Smooth muscle cell (in vitro differentiated cells): ENCODE data around the gene ETV3. TPM values are rescaled to one million over a fixed set of nuclear protein-coding genes. Genes with fewer than 3 reads are reported as not detected.
"Not testable (repeated sequence)": the region's sequence is repeated elsewhere in the genome, so short reads cannot be mapped to it uniquely, and the experiment has no call there.

ENCODE experiments used
- DNase-seq: peaks from one replicate; lab custom pipeline; 2025; ENCODE audit not compliant: unreplicated experiment; lab: John Stamatoyannopoulos, UW
- H2AFZ ChIP-seq: fragments of 200-600 bp; sonication (generic); 2 replicates; pipeline ENCODE4 v1.6.0; 2016; ENCODE audit warnings: antibody characterized with exemption, low read depth, mild to moderate bottlenecking
- H3F3A ChIP-seq: fragments of 200-600 bp; sonication (generic); 2 replicates; pipeline ENCODE4 v1.6.0; 2017; ENCODE audit warnings: antibody characterized with exemption, low read depth
- H3K27ac ChIP-seq: fragments of 200-600 bp; sonication (generic); 2 replicates; pipeline ENCODE4 v1.5.1; 2016; ENCODE audit warnings: low read depth, mild to moderate bottlenecking
- H3K27me3 ChIP-seq: fragments of 200-600 bp; sonication (generic); 2 replicates; pipeline ENCODE4 v1.6.1; 2016; ENCODE audit warnings: low read depth, mild to moderate bottlenecking
- H3K36me3 ChIP-seq: fragments of 200-600 bp; sonication (generic); 2 replicates; pipeline ENCODE4 v1.5.1; 2016; ENCODE audit warnings: low read depth
- H3K4me1 ChIP-seq: fragments of 200-600 bp; sonication (generic); 2 replicates; pipeline ENCODE4 v1.5.1; 2016; ENCODE audit warnings: low read depth
- H3K4me2 ChIP-seq: fragments of 200-600 bp; sonication (generic); 2 replicates; pipeline ENCODE4 v1.6.0; 2016; ENCODE audit warnings: mild to moderate bottlenecking
- H3K4me3 ChIP-seq: fragments of 200-600 bp; sonication (generic); 2 replicates; pipeline ENCODE4 v1.5.1; 2016; ENCODE audit warnings: mild to moderate bottlenecking
- H3K79me2 ChIP-seq: fragments of 200-600 bp; sonication (generic); 2 replicates; pipeline ENCODE4 v1.6.0; 2016; ENCODE audit warnings: low read depth, mild to moderate bottlenecking
- H3K9ac ChIP-seq: fragments of 200-600 bp; sonication (generic); 2 replicates; pipeline ENCODE4 v1.6.0; 2016; ENCODE audit warnings: low read depth
- H3K9me3 ChIP-seq: fragments of 200-600 bp; sonication (generic); replicated peaks from 2 replicates; pipeline ENCODE4 v1.5.1; 2016; ENCODE audit warnings: low read depth
- H4K20me1 ChIP-seq: fragments of 200-600 bp; sonication (generic); 2 replicates; pipeline ENCODE4 v1.6.0; 2016; ENCODE audit warnings: low read depth
- CTCF ChIP-seq: fragments of 200-600 bp; sonication (generic); IDR thresholded peaks from 2 replicates; pipeline ENCODE4 v1.5.1; 2017; ENCODE audit warnings: borderline replicate concordance, mild to moderate bottlenecking, antibody characterized with exemption; ENCODE audit not compliant: insufficient read depth, poor library complexity, severe bottlenecking
- WGBS: methylation state at CpG from one replicate; pipeline ENCODE4 v1.1.7; 2016; ENCODE audit warnings: low lambda C conversion rate; 5-methylcytosine and 5-hydroxymethylcytosine counted together
- polyA plus RNA-seq: library from polyadenylated mRNA; unstranded; fragments of >200 nt; fragmentation: Nextera tagmentation; extraction: Ambion mirVana; gene quantifications from 2 replicates; pipeline ENCODE4 v1.2.1, GENCODE V29; 2016
- total RNA-seq: library from RNA; depleted of rRNA; stranded (reverse); fragments of >200 nt; gene quantifications from 2 replicates; pipeline ENCODE4 v1.2.3, GENCODE V29; 2014

ETV3 gene
- total and polyA plus RNA-seq, 2 experiments from 2014 or later: 11.4 to 33.2 TPM

GRCh38 chr1:157176591-157177121 is 38.5 kb upstream of the ETV3 start:
- Histone ChIP-seq H3K9ac (no peak overlapping the region), H3K36me3 (no peaks in the 10 kb centered on the region), H3K4me1 (no peaks in the 10 kb centered on the region), H3F3A (no peaks in the 10 kb centered on the region), H3K79me2 (no peaks in the 10 kb centered on the region), H3K27ac (no peak overlapping the region), H3K9me3 (no peaks in the 10 kb centered on the region), H3K4me2 (no peak overlapping the region), H3K4me3 (no peak overlapping the region), H4K20me1 (no peaks in the 10 kb centered on the region), H2AFZ (no peak overlapping the region), H3K27me3 (no peaks in the 10 kb centered on the region)
- DNase-seq: no peak
- 95% methylated on average over 6 of the region's 6 CpGs for WGBS
- TF ChIP-seq CTCF: no peak

GRCh38 chr1:157176016-157176415 is 37.8 kb upstream of the ETV3 start:
- Histone ChIP-seq H2AFZ (no peak overlapping the region), H4K20me1 (no peaks in the 10 kb centered on the region), H3K27ac (no peak overlapping the region), H3K9me3 (no peaks in the 10 kb centered on the region), H3K79me2 (no peaks in the 10 kb centered on the region), H3K27me3 (no peaks in the 10 kb centered on the region), H3K4me3 (no peak overlapping the region), H3K4me1 (no peaks in the 10 kb centered on the region), H3K4me2 (no peak overlapping the region), H3K9ac (no peak overlapping the region), H3F3A (no peaks in the 10 kb centered on the region), H3K36me3 (no peaks in the 10 kb centered on the region)
- WGBS: 100% methylated on average over 1 of the region's 1 CpG
- no peak for DNase-seq
- no peak for TF ChIP-seq CTCF

- WGBS: 87% methylated on average over 8 of the region's 8 CpGs
These were observed 35.8 kb upstream of the ETV3 start for GRCh38 chr1:157173900-157174410.

GRCh38 chr1:157173241-157173640 is 35.0 kb upstream of the ETV3 start:
- not testable (repeated sequence) for H3K79me2 ChIP-seq, H3K27ac ChIP-seq, H3K4me3 ChIP-seq, DNase-seq, H3K4me2 ChIP-seq, H3K9ac ChIP-seq, H3K9me3 ChIP-seq, H2AFZ ChIP-seq, H3K36me3 ChIP-seq, H3K4me1 ChIP-seq, H3F3A ChIP-seq, H4K20me1 ChIP-seq, H3K27me3 ChIP-seq
- 87% methylated on average over 2 of the region's 2 CpGs for WGBS

More at GRCh38 chr1:157173900-157174410, 35.8 kb upstream of the ETV3 start:
- TF ChIP-seq CTCF: no peak
- Histone ChIP-seq H4K20me1 (no peaks in the 10 kb centered on the region), H3K36me3 (no peaks in the 10 kb centered on the region), H3K4me3 (no peak overlapping the region), H3K9ac (no peak overlapping the region), H2AFZ (no peak overlapping the region), H3K4me2 (no peak overlapping the region), H3K27me3 (no peaks in the 10 kb centered on the region), H3K4me1 (no peaks in the 10 kb centered on the region), H3K27ac (no peak overlapping the region), H3K9me3 (no peaks in the 10 kb centered on the region), H3K79me2 (no peaks in the 10 kb centered on the region), H3F3A (no peaks in the 10 kb centered on the region)
- DNase-seq: no peak

GRCh38 chr1:157172591-157172990 is 34.4 kb upstream of the ETV3 start:
- DNase-seq, H3K9me3 ChIP-seq, H3K9ac ChIP-seq, H3K27ac ChIP-seq, H4K20me1 ChIP-seq, H3F3A ChIP-seq, H2AFZ ChIP-seq, H3K4me2 ChIP-seq, H3K27me3 ChIP-seq, H3K79me2 ChIP-seq, H3K4me3 ChIP-seq, H3K36me3 ChIP-seq, H3K4me1 ChIP-seq: not testable (repeated sequence)
- 98% methylated on average over 2 of the region's 2 CpGs for WGBS
